Activated CD4-positive, alpha-beta memory T cell treated with anti-CD3 and anti-CD28 coated beads, Interleukin-2, amount 10 ng/mL, durations not matched to agents 7 days and 5 days (primary cell): ENCODE results near the gene TECTA. TPM values are rescaled to one million over a fixed set of nuclear protein-coding genes. Genes with fewer than 3 reads are reported as not detected.

Source experiments
- CTCF ChIA-PET: fragments of 350-600 bp; sonication (Branson Sonifier 250); formaldehyde crosslinking; loops from one replicate; lab custom pipeline; 2021; ENCODE audit warnings: antibody characterized with exemption, inconsistent platforms; lab: Charles Lee
- POLR2A ChIA-PET: fragments of 350-600 bp; sonication (Branson Sonifier 250); formaldehyde crosslinking; loops from one replicate; lab custom pipeline; 2021; ENCODE audit warnings: antibody characterized with exemption; lab: Charles Lee
- DNase-seq: peaks from one replicate; pipeline ENCODE4 v3.0.0-alpha.2; 2020
- H3K27ac Mint-ChIP-seq: one replicate; pipeline ENCODE4 v1.8.0; 2021; ENCODE audit warnings: mild to moderate bottlenecking, mixed read lengths
- H3K27me3 Mint-ChIP-seq: one replicate; pipeline ENCODE4 v1.8.0; 2021; ENCODE audit warnings: mixed read lengths
- H3K36me3 Mint-ChIP-seq: one replicate; pipeline ENCODE4 v1.8.0; 2021; ENCODE audit warnings: low read depth, mixed read lengths
- H3K4me1 Mint-ChIP-seq: one replicate; pipeline ENCODE4 v1.8.0; 2021; ENCODE audit warnings: mixed read lengths
- H3K4me3 Mint-ChIP-seq: one replicate; pipeline ENCODE4 v1.8.0; 2021; ENCODE audit warnings: mild to moderate bottlenecking, mixed read lengths
- H3K9me3 Mint-ChIP-seq: one replicate; pipeline ENCODE4 v1.8.0; 2021; ENCODE audit warnings: mixed read lengths
- total RNA-seq, 2 experiments: library from RNA; stranded (reverse); gene quantifications; one replicate each; pipeline ENCODE4 v1.2.3, GENCODE V29; 2021

The TECTA gene
- total RNA-seq: under 1 TPM; 0.10 to 0.20 TPM

- Mint-ChIP-seq H3K9me3 (no peaks in the 10 kb centered on the region), H3K4me1 (no peaks in the 10 kb centered on the region), H3K27me3 (peaks cover 3% of the 10 kb centered on the region), H3K4me3 (no peak within 1 kb of the TSS), H3K36me3 (no peaks in the 10 kb centered on the region), H3K27ac (no peak within 1 kb of the TSS)
- no peak for DNase-seq
- ChIA-PET CTCF (no interaction called here), POLR2A (no interaction called here)
Measured at GRCh38 chr11:121100943-121101342, at the start of gene TECTA. TSS of gene TECTA (plus strand) at chr11:121101243. CDS start at chr11:121102666, 1,423 bp downstream.

- DNase-seq: no peak
- ChIA-PET POLR2A (no interaction called here), CTCF (no interaction called here)
- Mint-ChIP-seq H3K4me1 (peaks cover 4% of the 10 kb centered on the region), H3K9me3 (no peaks in the 10 kb centered on the region), H3K36me3 (peaks cover 39% of the 10 kb centered on the region), H3K4me3 (no peak overlapping the region), H3K27ac (no peak overlapping the region), H3K27me3 (no peaks in the 10 kb centered on the region)
Measured at GRCh38 chr11:121053244-121053643, 47.8 kb upstream of the TECTA start.

- Mint-ChIP-seq H3K27me3 (no peaks in the 10 kb centered on the region), H3K36me3 (peaks cover 40% of the 10 kb centered on the region), H3K4me3 (no peak overlapping the region), H3K27ac (no peak overlapping the region), H3K9me3 (no peaks in the 10 kb centered on the region), H3K4me1 (peaks cover 5% of the 10 kb centered on the region)
- CTCF ChIA-PET: no interaction called here
- POLR2A ChIA-PET: no interaction called here
- no peak for DNase-seq
Measured at GRCh38 chr11:121054266-121054665, 46.8 kb upstream of the TECTA start.

GRCh38 chr11:121055076-121055475 lies 46.0 kb upstream of the TECTA start:
- Mint-ChIP-seq H3K4me3 (no peak overlapping the region), H3K36me3 (peaks cover 37% of the 10 kb centered on the region), H3K27ac (no peak overlapping the region), H3K9me3 (no peaks in the 10 kb centered on the region), H3K27me3 (no peaks in the 10 kb centered on the region), H3K4me1 (peaks cover 11% of the 10 kb centered on the region)
- no peak for DNase-seq
- ChIA-PET CTCF (no interaction called here), POLR2A (no interaction called here)

GRCh38 chr11:121057922-121058321 lies 43.1 kb upstream of the TECTA start:
- peaks cover 13% of the 10 kb centered on the region for H3K4me1 Mint-ChIP-seq
- DNase-seq: no peak
- ChIA-PET CTCF (no interaction called here), POLR2A (no interaction called here)
- H3K27ac Mint-ChIP-seq: no peak overlapping the region
- H3K4me3 Mint-ChIP-seq: no peak overlapping the region
- no peaks in the 10 kb centered on the region for H3K9me3 Mint-ChIP-seq
- no peaks in the 10 kb centered on the region for H3K27me3 Mint-ChIP-seq
- H3K36me3 Mint-ChIP-seq: peaks cover 36% of the 10 kb centered on the region

- peaks cover 34% of the 10 kb centered on the region for H3K36me3 Mint-ChIP-seq
- no peak for DNase-seq
- ChIA-PET POLR2A (no interaction called here), CTCF (interaction anchor here (0.6 kb wide), 1 partner anchor 282 kb away, joined by 3 read pairs; no protein-coding TSS in a partner anchor)
- H3K9me3 Mint-ChIP-seq: no peaks in the 10 kb centered on the region
- H3K4me3 Mint-ChIP-seq: no peak overlapping the region
- H3K4me1 Mint-ChIP-seq: peaks cover 13% of the 10 kb centered on the region
- H3K27me3 Mint-ChIP-seq: no peaks in the 10 kb centered on the region
- H3K27ac Mint-ChIP-seq: no peak overlapping the region
Measured at GRCh38 chr11:121058941-121059340, 42.1 kb upstream of the TECTA start.

- ChIA-PET CTCF (no interaction called here), POLR2A (no interaction called here)
- Mint-ChIP-seq H3K27ac (no peak overlapping the region), H3K9me3 (no peaks in the 10 kb centered on the region), H3K4me3 (no peak overlapping the region), H3K27me3 (no peaks in the 10 kb centered on the region), H3K36me3 (peaks cover 31% of the 10 kb centered on the region), H3K4me1 (peaks cover 13% of the 10 kb centered on the region)
- DNase-seq: no peak
Measured at GRCh38 chr11:121059605-121060004, 41.4 kb upstream of the TECTA start.

- H3K27ac Mint-ChIP-seq: no peak overlapping the region
- H3K9me3 Mint-ChIP-seq: no peaks in the 10 kb centered on the region
- peaks cover 18% of the 10 kb centered on the region for H3K36me3 Mint-ChIP-seq
- POLR2A ChIA-PET: no interaction called here
- no peaks in the 10 kb centered on the region for H3K27me3 Mint-ChIP-seq
- H3K4me3 Mint-ChIP-seq: no peak overlapping the region
- no peak for DNase-seq
- peaks cover 8% of the 10 kb centered on the region for H3K4me1 Mint-ChIP-seq
- CTCF ChIA-PET: interaction anchor here (1.2 kb wide), 1 partner anchor 131 kb away, joined by 3 read pairs; no protein-coding TSS in a partner anchor
Measured at GRCh38 chr11:121063728-121064127, 37.3 kb upstream of the TECTA start.

- ChIA-PET CTCF (interaction anchor here (0.6 kb wide), 1 partner anchor 989 kb away, joined by 3 read pairs; no protein-coding TSS in a partner anchor), POLR2A (no interaction called here)
- Mint-ChIP-seq H3K4me3 (no peak overlapping the region), H3K27me3 (no peaks in the 10 kb centered on the region), H3K27ac (no peak overlapping the region), H3K36me3 (peaks cover 29% of the 10 kb centered on the region), H3K4me1 (no peaks in the 10 kb centered on the region), H3K9me3 (peaks cover 4% of the 10 kb centered on the region)
- no peak for DNase-seq
Measured at GRCh38 chr11:121066623-121067022, 34.4 kb upstream of the TECTA start.

- H3K4me1 Mint-ChIP-seq: no peaks in the 10 kb centered on the region
- ChIA-PET POLR2A (no interaction called here), CTCF (interaction anchor here (0.6 kb wide), 1 partner anchor 989 kb away, joined by 3 read pairs; no protein-coding TSS in a partner anchor)
- no peaks in the 10 kb centered on the region for H3K27me3 Mint-ChIP-seq
- DNase-seq: no peak
- H3K4me3 Mint-ChIP-seq: no peak overlapping the region
- H3K9me3 Mint-ChIP-seq: peaks cover 4% of the 10 kb centered on the region
- H3K36me3 Mint-ChIP-seq: peaks cover 29% of the 10 kb centered on the region
- no peak overlapping the region for H3K27ac Mint-ChIP-seq
Measured at GRCh38 chr11:121067026-121067425, 34.0 kb upstream of the TECTA start.

GRCh38 chr11:121067453-121067852 lies 33.6 kb upstream of the TECTA start:
- Mint-ChIP-seq H3K27me3 (no peaks in the 10 kb centered on the region), H3K4me1 (no peaks in the 10 kb centered on the region), H3K27ac (no peak overlapping the region), H3K4me3 (no peak overlapping the region), H3K36me3 (peaks cover 29% of the 10 kb centered on the region), H3K9me3 (peaks cover 4% of the 10 kb centered on the region)
- POLR2A ChIA-PET: no interaction called here
- CTCF ChIA-PET: no interaction called here
- DNase-seq: no peak

- H3K36me3 Mint-ChIP-seq: peaks cover 29% of the 10 kb centered on the region
- ChIA-PET POLR2A (no interaction called here), CTCF (no interaction called here)
- H3K4me1 Mint-ChIP-seq: no peaks in the 10 kb centered on the region
- H3K4me3 Mint-ChIP-seq: no peak overlapping the region
- H3K27ac Mint-ChIP-seq: no peak overlapping the region
- no peak for DNase-seq
- H3K9me3 Mint-ChIP-seq: peaks cover 4% of the 10 kb centered on the region
- no peaks in the 10 kb centered on the region for H3K27me3 Mint-ChIP-seq
Measured at GRCh38 chr11:121067962-121068647, 32.9 kb upstream of the TECTA start.

- H3K4me1 Mint-ChIP-seq: no peaks in the 10 kb centered on the region
- H3K27me3 Mint-ChIP-seq: no peaks in the 10 kb centered on the region
- CTCF ChIA-PET: no interaction called here
- peaks cover 25% of the 10 kb centered on the region for H3K36me3 Mint-ChIP-seq
- no peak overlapping the region for H3K27ac Mint-ChIP-seq
- POLR2A ChIA-PET: no interaction called here
- peaks cover 4% of the 10 kb centered on the region for H3K9me3 Mint-ChIP-seq
- no peak for DNase-seq
- no peak overlapping the region for H3K4me3 Mint-ChIP-seq
Measured at GRCh38 chr11:121068787-121069186, 32.3 kb upstream of the TECTA start.
